Measurements from ENCODE around the gene RASEF. TPM values are rescaled to one million over a fixed set of nuclear protein-coding genes. Genes with fewer than 3 reads are reported as not detected.

RASEF gene
- total RNA-seq, 1 donor from 2014 or later = 10.9 TPM

GRCh38 chr9:83020864-83021263 lies 42.1 kb downstream of the RASEF start:
- no peaks in the 10 kb centered on the region for H3K4me1 ChIP-seq
- no peak overlapping the region for H3K27ac ChIP-seq
- DNase-seq = no peak
- no peaks in the 10 kb centered on the region for H3K36me3 ChIP-seq
- H3K4me3 ChIP-seq = no peak overlapping the region
- no peaks in the 10 kb centered on the region for H3K9me3 ChIP-seq
- intact Hi-C loops (cut with DNase I) = no loop called here
- no peak for TF ChIP-seq CTCF (IDR thresholded peaks at IDR 0.05)
- H3K27me3 ChIP-seq = no peaks in the 10 kb centered on the region
- ATAC-seq = no peak

GRCh38 chr9:83020327-83020726 lies 42.6 kb downstream of the RASEF start:
- Histone ChIP-seq H3K4me3 (no peak overlapping the region), H3K4me1 (no peaks in the 10 kb centered on the region), H3K36me3 (no peaks in the 10 kb centered on the region), H3K27me3 (no peaks in the 10 kb centered on the region), H3K27ac (no peak overlapping the region), H3K9me3 (no peaks in the 10 kb centered on the region)
- no peak for DNase-seq
- ATAC-seq = no peak
- intact Hi-C loops (cut with DNase I) = no loop called here
- no peak for TF ChIP-seq CTCF (IDR thresholded peaks at IDR 0.05)

- ATAC-seq (no peak), DNase-seq (no peak)
- Histone ChIP-seq H3K27ac (no peak overlapping the region), H3K36me3 (no peaks in the 10 kb centered on the region), H3K9me3 (no peaks in the 10 kb centered on the region), H3K4me1 (no peaks in the 10 kb centered on the region), H3K27me3 (no peaks in the 10 kb centered on the region), H3K4me3 (no peak overlapping the region)
- TF ChIP-seq CTCF (IDR thresholded peaks at IDR 0.05) = no peak
- intact Hi-C loops (cut with DNase I) = no loop called here
Measured at GRCh38 chr9:83019246-83019645, 43.7 kb downstream of the RASEF start.

GRCh38 chr9:83015897-83016296 lies 47.0 kb downstream of the RASEF start:
- Histone ChIP-seq H3K4me1 (peaks cover 8% of the 10 kb centered on the region), H3K4me3 (no peak overlapping the region), H3K9me3 (no peaks in the 10 kb centered on the region), H3K27ac (no peak overlapping the region), H3K36me3 (no peaks in the 10 kb centered on the region), H3K27me3 (no peaks in the 10 kb centered on the region)
- ATAC-seq (no peak), DNase-seq (no peak)
- intact Hi-C loops (cut with DNase I) = no loop called here
- no peak for TF ChIP-seq CTCF (IDR thresholded peaks at IDR 0.05)

- intact Hi-C loops (cut with DNase I) = no loop called here
- no peaks in the 10 kb centered on the region for H3K27me3 ChIP-seq
- no peak overlapping the region for H3K27ac ChIP-seq
- peaks cover 8% of the 10 kb centered on the region for H3K4me1 ChIP-seq
- no peaks in the 10 kb centered on the region for H3K36me3 ChIP-seq
- no peak for TF ChIP-seq CTCF (IDR thresholded peaks at IDR 0.05)
- no peak overlapping the region for H3K4me3 ChIP-seq
- ATAC-seq = no peak
- no peaks in the 10 kb centered on the region for H3K9me3 ChIP-seq
- no peak for DNase-seq
Measured at GRCh38 chr9:83013867-83014605, 48.9 kb downstream of the RASEF start.
